Endothelial cell of umbilical vein (primary cell): ENCODE data around the gene COL9A1. TPM values are rescaled to one million over a fixed set of nuclear protein-coding genes. Genes with fewer than 3 reads are reported as not detected.

Experiments used
- BruUV-seq: library from RNA; stranded (reverse); fragments of 400-500 nt; replicated peaks from 2 replicates; lab custom pipeline; 2021; lab: Mats Ljungman, UMichigan
- CTCF ChIA-PET: fragments of 300-600, 350-600 bp; sonication (Branson Sonifier 250); formaldehyde crosslinking; loops from one replicate; lab custom pipeline; 2021; ENCODE audit warnings: antibody characterized with exemption, inconsistent platforms; lab: Charles Lee
- POLR2A ChIA-PET: fragments of 300-600, 350-600 bp; sonication (Branson Sonifier 250); formaldehyde crosslinking; loops from one replicate; lab custom pipeline; 2021; ENCODE audit warnings: antibody characterized with exemption, inconsistent platforms; lab: Charles Lee
- DNase-seq: peaks from one replicate; pipeline ENCODE4 v3.0.0-alpha.2; 2011; ENCODE audit warnings: low read depth, low spot score
- FAIRE-seq: peaks from 2 replicates; lab custom pipeline; 2011; peaks lifted over from hg19 to GRCh38; lab: Jason Lieb, UNC
- H2AFZ ChIP-seq: 2 replicates; pipeline ENCODE4 v1.6.0; 2012; ENCODE audit warnings: low read depth, low read length, control low read depth, inconsistent platforms
- H3K27ac ChIP-seq: 2 replicates; pipeline ENCODE4 v1.5.1; 2011; ENCODE audit warnings: low read depth, mild to moderate bottlenecking, control low read depth, low read length, moderate library complexity; ENCODE audit not compliant: insufficient read depth
- H3K27me3 ChIP-seq, 2 experiments: 2 replicates each; pipeline versions ENCODE4 v1.6.0 to v1.6.1; 2011; ENCODE audit warnings: low read length in 2 of 2, mixed read lengths in 1 of 2; ENCODE audit not compliant: control insufficient read depth in 2 of 2, insufficient read depth in 2 of 2
- H3K36me3 ChIP-seq, 2 experiments: 2 replicates in 1 of 2; 3 replicates in 1 of 2; pipeline ENCODE4 v1.5.1; 2011; ENCODE audit warnings: low read length in 2 of 2, mild to moderate bottlenecking in 1 of 2, moderate library complexity in 1 of 2; ENCODE audit not compliant: control insufficient read depth in 2 of 2, insufficient read depth in 2 of 2; ENCODE audit errors: extremely low read depth in 1 of 2
- H3K4me1 ChIP-seq: 3 replicates; pipeline ENCODE4 v1.5.1; 2011; ENCODE audit warnings: mild to moderate bottlenecking, low read length; ENCODE audit not compliant: control insufficient read depth, insufficient read depth; ENCODE audit errors: extremely low read depth
- H3K4me2 ChIP-seq: 2 replicates; pipeline ENCODE4 v1.6.1; 2011; ENCODE audit warnings: low read length, control low read depth, mixed read lengths; ENCODE audit not compliant: insufficient read depth
- H3K4me3 ChIP-seq, 3 experiments: fragments of 200-600 bp in 1 of 3; sonication (generic), shearing (Covaris generic) in 1 of 3; replicated peaks in 1 of 3; 2 replicates each; pipeline ENCODE4 v1.5.1; 2011 to 2016; ENCODE audit warnings: control low read depth in 3 of 3, low read length in 3 of 3, mild to moderate bottlenecking in 2 of 3, inconsistent platforms in 1 of 3, low read depth in 1 of 3, moderate library complexity in 1 of 3; ENCODE audit not compliant: insufficient read depth in 1 of 3
- H3K79me2 ChIP-seq: 2 replicates; pipeline ENCODE4 v1.6.0; 2012; ENCODE audit warnings: low read length, inconsistent platforms; ENCODE audit not compliant: control insufficient read depth, insufficient read depth
- H3K9ac ChIP-seq: replicated peaks from 2 replicates; pipeline ENCODE3; 2011; ENCODE audit warnings: low read length, control low read depth; ENCODE audit not compliant: insufficient read depth; ENCODE audit errors: extremely low read depth
- H3K9me1 ChIP-seq: replicated peaks from 3 replicates; pipeline ENCODE4 v1.6.0; 2011; ENCODE audit warnings: mild to moderate bottlenecking, low read length; ENCODE audit not compliant: control insufficient read depth, insufficient read depth; ENCODE audit errors: extremely low read depth
- H3K9me3 ChIP-seq: replicated peaks from 2 replicates; pipeline ENCODE4 v1.5.1; 2012; ENCODE audit warnings: low read length, inconsistent platforms; ENCODE audit not compliant: control insufficient read depth, insufficient read depth
- H4K20me1 ChIP-seq: replicated peaks from 2 replicates; pipeline ENCODE3; 2011; ENCODE audit warnings: mild to moderate bottlenecking, low read length; ENCODE audit not compliant: control insufficient read depth, insufficient read depth; ENCODE audit errors: extremely low read depth
- EZH2 ChIP-seq: IDR thresholded peaks from 2 replicates; pipeline ENCODE4 v1.6.1; 2012; ENCODE audit warnings: borderline replicate concordance, low read depth, mild to moderate bottlenecking, moderate library complexity, low read length, inconsistent platforms; ENCODE audit not compliant: severe bottlenecking
- FOS ChIP-seq: IDR thresholded peaks from 2 replicates; pipeline ENCODE4 v1.6.1; 2011; ENCODE audit warnings: mild to moderate bottlenecking, low read length, moderate library complexity, borderline replicate concordance; ENCODE audit not compliant: insufficient read depth
- GATA2 ChIP-seq: IDR thresholded peaks from 2 replicates; pipeline ENCODE4 v1.7.0; 2011; ENCODE audit warnings: low read depth, mild to moderate bottlenecking, moderate library complexity, mixed read lengths, low read length; ENCODE audit not compliant: insufficient read length, insufficient read depth
- JUN ChIP-seq: IDR thresholded peaks from 2 replicates; pipeline ENCODE4 v1.6.1; 2011; ENCODE audit warnings: borderline replicate concordance, low read depth; ENCODE audit not compliant: insufficient read length, insufficient read depth
- MYC ChIP-seq: IDR thresholded peaks from one replicate; pipeline ENCODE4 v1.6.1; 2011; ENCODE audit warnings: mild to moderate bottlenecking, low read depth, low read length
- POLR2A ChIP-seq: IDR thresholded peaks from 2 replicates; pipeline ENCODE4 v1.6.1; 2012; ENCODE audit warnings: low read depth, mild to moderate bottlenecking, control low read depth, low read length
- POLR2AphosphoS5 ChIP-seq: IDR thresholded peaks from 2 replicates; pipeline ENCODE4 v1.6.1; 2012; ENCODE audit warnings: low read depth, mild to moderate bottlenecking, control low read depth, low read length, moderate library complexity; ENCODE audit not compliant: insufficient read depth
- dilution Hi-C: fragments of 300-500 bp; cut with MboI; formaldehyde crosslinking; loops from one replicate; pipeline ENCODE4 v1.15.0; 2019; ENCODE audit warnings: low sequenced_read_pairs; ENCODE audit not compliant: extremely low pct_ligation_motif_present
- intact Hi-C: fragments of 100-400 bp; cut with micrococcal nuclease; formaldehyde crosslinking; loops from one replicate; pipeline ENCODE4 v1.10.0; 2022
- polyA plus RNA-seq, 4 experiments: library from polyadenylated mRNA; depleted of rRNA in 3 of 4; stranded (reverse) in 3 of 4; unstranded in 1 of 4; fragments of >200 nt; gene quantifications; 2 replicates each; pipeline versions ENCODE4 v1.2.1 to v1.2.3, GENCODE V29; 2011 to 2012; ENCODE audit warnings: missing spikeins in 1 of 4
- total RNA-seq: library from RNA; stranded (reverse); gene quantifications from 2 replicates; pipeline ENCODE4 v1.2.3, GENCODE V29; 2021
- TF ChIP-seq, protein P1 (sequence below), 2 donors: IDR thresholded peaks; 1 replicate in 1 of 2; 2 replicates in 1 of 2; pipeline ENCODE4 v1.5.1; 2011; ENCODE audit warnings: low read length in 2 of 2, mild to moderate bottlenecking in 2 of 2, moderate library complexity in 2 of 2, control low read depth in 1 of 2, inconsistent platforms in 1 of 2, low read depth in 1 of 2; ENCODE audit not compliant: insufficient read depth in 1 of 2; ENCODE audit errors: extremely low read depth in 1 of 2
- TF ChIP-seq, protein P2 (sequence below): IDR thresholded peaks from 2 replicates; pipeline ENCODE4 v1.6.1; 2011; ENCODE audit not compliant: insufficient read depth, insufficient read length

Gene COL9A1
- total and polyA plus RNA-seq, 2 donors (not counting 3 experiments of a cell fraction or from before 2014, with no cell fraction given) = not detected

DNA sequence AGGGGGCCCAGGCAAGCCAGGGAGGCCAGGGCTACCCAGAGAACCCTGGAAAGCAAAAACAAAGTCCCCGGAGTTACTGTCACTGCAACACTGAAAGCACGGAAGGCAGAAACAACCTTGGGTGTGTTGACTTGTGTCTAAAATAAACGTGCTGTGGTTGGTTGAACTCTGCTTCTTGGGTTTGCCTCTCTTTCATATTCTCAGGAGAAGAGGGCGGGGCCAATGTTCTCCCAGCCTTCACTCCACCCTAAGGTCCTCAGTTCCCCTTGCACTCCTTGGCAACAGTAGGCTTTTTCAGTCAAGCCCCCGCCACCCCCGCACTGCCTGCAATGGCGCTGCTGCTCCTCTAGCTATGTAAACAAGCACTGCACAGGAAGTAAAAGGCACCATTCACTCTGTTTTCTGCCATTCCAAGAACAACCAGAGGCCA lies 60.9 kb downstream of the COL9A1 start:
- dilution Hi-C loops (no loop called here), intact Hi-C loops (no loop called here)
- FAIRE-seq (no peak), DNase-seq (no peak)
- ChIA-PET CTCF (no interaction called here), POLR2A (no interaction called here)
- Histone ChIP-seq H2AFZ (no peak overlapping the region), H3K4me1 (no peaks in the 10 kb centered on the region), H4K20me1 (no peaks in the 10 kb centered on the region), H3K9me1 (no peaks in the 10 kb centered on the region), H3K79me2 (no peaks in the 10 kb centered on the region), H3K36me3 (no peaks in the 10 kb centered on the region), H3K4me3 (no peak overlapping the region), H3K9me3 (no peaks in the 10 kb centered on the region), H3K4me2 (no peak overlapping the region), H3K27me3 (no peaks in the 10 kb centered on the region), H3K27ac (no peak overlapping the region), H3K9ac (no peak overlapping the region)
- TF ChIP-seq GATA2 (no peak), POLR2AphosphoS5 (no peak)
- TF ChIP-seq, protein P1, sequence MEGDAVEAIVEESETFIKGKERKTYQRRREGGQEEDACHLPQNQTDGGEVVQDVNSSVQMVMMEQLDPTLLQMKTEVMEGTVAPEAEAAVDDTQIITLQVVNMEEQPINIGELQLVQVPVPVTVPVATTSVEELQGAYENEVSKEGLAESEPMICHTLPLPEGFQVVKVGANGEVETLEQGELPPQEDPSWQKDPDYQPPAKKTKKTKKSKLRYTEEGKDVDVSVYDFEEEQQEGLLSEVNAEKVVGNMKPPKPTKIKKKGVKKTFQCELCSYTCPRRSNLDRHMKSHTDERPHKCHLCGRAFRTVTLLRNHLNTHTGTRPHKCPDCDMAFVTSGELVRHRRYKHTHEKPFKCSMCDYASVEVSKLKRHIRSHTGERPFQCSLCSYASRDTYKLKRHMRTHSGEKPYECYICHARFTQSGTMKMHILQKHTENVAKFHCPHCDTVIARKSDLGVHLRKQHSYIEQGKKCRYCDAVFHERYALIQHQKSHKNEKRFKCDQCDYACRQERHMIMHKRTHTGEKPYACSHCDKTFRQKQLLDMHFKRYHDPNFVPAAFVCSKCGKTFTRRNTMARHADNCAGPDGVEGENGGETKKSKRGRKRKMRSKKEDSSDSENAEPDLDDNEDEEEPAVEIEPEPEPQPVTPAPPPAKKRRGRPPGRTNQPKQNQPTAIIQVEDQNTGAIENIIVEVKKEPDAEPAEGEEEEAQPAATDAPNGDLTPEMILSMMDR (IDR thresholded peaks at IDR 0.05; ENCODE audit: extremely low read depth in 1 of 2, insufficient read depth in 1 of 2, low read depth in 1 of 2, low read length in 2 of 2) = no peak
- BruUV-seq = no TSS peak

GRCh38 chr6:70241031-70241430 lies 61.9 kb downstream of the COL9A1 start:
- Histone ChIP-seq H3K9me1 (no peaks in the 10 kb centered on the region), H3K79me2 (no peaks in the 10 kb centered on the region), H4K20me1 (no peaks in the 10 kb centered on the region), H3K4me1 (no peaks in the 10 kb centered on the region), H3K36me3 (no peaks in the 10 kb centered on the region), H2AFZ (no peak overlapping the region), H3K9me3 (no peaks in the 10 kb centered on the region), H3K4me2 (no peak overlapping the region), H3K27ac (no peak overlapping the region), H3K4me3 (no peak overlapping the region), H3K9ac (no peak overlapping the region), H3K27me3 (no peaks in the 10 kb centered on the region)
- dilution Hi-C loops = no loop called here
- no peak for DNase-seq
- intact Hi-C loops = no loop called here
- BruUV-seq = no TSS peak
- FAIRE-seq = no peak
- ChIA-PET CTCF (no interaction called here), POLR2A (no interaction called here)
- no peak for TF ChIP-seq FOS
- TF ChIP-seq, protein P2, sequence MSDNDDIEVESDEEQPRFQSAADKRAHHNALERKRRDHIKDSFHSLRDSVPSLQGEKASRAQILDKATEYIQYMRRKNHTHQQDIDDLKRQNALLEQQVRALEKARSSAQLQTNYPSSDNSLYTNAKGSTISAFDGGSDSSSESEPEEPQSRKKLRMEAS = no peak
- TF ChIP-seq, protein P1 (IDR thresholded peaks at IDR 0.05; ENCODE audit: extremely low read depth in 1 of 2, insufficient read depth in 1 of 2, low read depth in 1 of 2, low read length in 2 of 2) = no peak
- TF ChIP-seq EZH2 = no peak
- TF ChIP-seq JUN = no peak
- no peak for TF ChIP-seq POLR2AphosphoS5
- TF ChIP-seq GATA2 = no peak
- no peak for TF ChIP-seq POLR2A
- TF ChIP-seq MYC = no peak
